Effector memory CD4-positive, alpha-beta T cell (primary cell): ENCODE results near the gene TBC1D8.
"Not testable (repeated sequence)": the region's sequence is repeated elsewhere in the genome, so short reads cannot be mapped to it uniquely, and the experiment has no call there.

Experiments used
- DNase-seq, 3 donors: peaks; one replicate each; pipeline ENCODE4 v3.0.0-alpha.2; 2020
- H3K27ac ChIP-seq: 2 replicates; pipeline ENCODE4 v1.7.0; 2013; ENCODE audit warnings: mild to moderate bottlenecking, low read length, moderate library complexity; ENCODE audit not compliant: insufficient read depth, poor library complexity, severe bottlenecking
- H3K27me3 ChIP-seq: replicated peaks from 2 replicates; pipeline ENCODE4 v1.7.0; 2013; ENCODE audit warnings: mild to moderate bottlenecking, low read length; ENCODE audit not compliant: insufficient read depth, control insufficient read depth, poor library complexity, severe bottlenecking
- H3K36me3 ChIP-seq: 2 replicates; pipeline ENCODE4 v1.7.0; 2013; ENCODE audit warnings: mild to moderate bottlenecking, low read length, moderate library complexity; ENCODE audit not compliant: control insufficient read depth, insufficient read depth
- H3K4me1 ChIP-seq: 2 replicates; pipeline ENCODE4 v1.7.0; 2013; ENCODE audit warnings: low read length, mild to moderate bottlenecking; ENCODE audit not compliant: control insufficient read depth, insufficient read depth, poor library complexity, severe bottlenecking
- H3K4me3 ChIP-seq: 2 replicates; pipeline ENCODE4 v1.7.0; 2013; ENCODE audit warnings: low read length, low read depth, mild to moderate bottlenecking; ENCODE audit not compliant: insufficient read depth, poor library complexity, severe bottlenecking
- H3K9me3 ChIP-seq: 2 replicates; pipeline ENCODE4 v1.7.0; 2013; ENCODE audit warnings: mild to moderate bottlenecking, low read length, moderate library complexity; ENCODE audit not compliant: control insufficient read depth

The TBC1D8 gene

DNA sequence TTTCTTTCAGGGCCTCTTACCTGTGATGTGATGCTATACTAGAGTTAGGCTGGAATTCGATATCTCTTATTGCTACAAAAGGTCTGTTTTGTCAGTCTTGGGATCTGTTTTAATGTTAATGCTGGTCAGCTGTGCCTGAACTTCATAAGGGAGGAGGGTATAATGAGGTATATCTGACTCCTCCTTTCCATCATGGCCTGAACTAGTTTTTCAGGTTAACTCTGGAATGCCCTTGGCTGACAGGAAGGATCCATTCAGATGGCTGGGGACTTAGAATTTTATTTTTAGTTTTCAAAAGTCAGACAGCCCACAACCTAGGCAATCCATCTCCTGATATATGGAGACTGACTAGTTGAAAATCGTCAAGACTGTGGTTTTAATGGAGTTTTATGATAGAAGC lies 35.9 kb upstream of the TBC1D8 start:
- no peak overlapping the region for H3K4me3 ChIP-seq
- H3K9me3 ChIP-seq: no peaks in the 10 kb centered on the region
- no peaks in the 10 kb centered on the region for H3K36me3 ChIP-seq
- DNase-seq: no peak
- H3K27ac ChIP-seq: no peak overlapping the region
- no peaks in the 10 kb centered on the region for H3K4me1 ChIP-seq
- no peaks in the 10 kb centered on the region for H3K27me3 ChIP-seq

DNA sequence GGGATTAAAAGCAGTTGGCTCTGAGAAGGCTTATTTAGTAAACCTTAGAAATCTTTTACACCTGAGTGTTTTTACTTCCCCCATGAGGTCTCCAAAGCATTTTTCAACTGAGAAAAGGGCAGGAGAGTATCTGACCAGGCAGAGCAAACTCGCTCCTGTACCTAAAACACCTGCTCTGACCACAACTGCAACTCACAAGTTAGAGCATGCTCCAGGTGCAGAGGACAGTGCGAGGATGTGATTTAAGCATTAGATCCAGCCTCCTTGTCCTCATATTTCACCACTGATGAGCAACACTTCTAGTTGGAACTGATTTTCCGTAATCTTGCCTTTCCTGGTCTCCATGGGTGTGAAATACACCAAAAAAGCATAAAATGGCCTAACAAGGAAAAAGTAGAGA lies 34.5 kb upstream of the TBC1D8 start:
- DNase-seq: no peak
- Histone ChIP-seq H3K9me3 (no peaks in the 10 kb centered on the region), H3K27me3 (no peaks in the 10 kb centered on the region), H3K27ac (no peak overlapping the region), H3K4me3 (no peak overlapping the region), H3K4me1 (no peaks in the 10 kb centered on the region), H3K36me3 (no peaks in the 10 kb centered on the region)

DNA sequence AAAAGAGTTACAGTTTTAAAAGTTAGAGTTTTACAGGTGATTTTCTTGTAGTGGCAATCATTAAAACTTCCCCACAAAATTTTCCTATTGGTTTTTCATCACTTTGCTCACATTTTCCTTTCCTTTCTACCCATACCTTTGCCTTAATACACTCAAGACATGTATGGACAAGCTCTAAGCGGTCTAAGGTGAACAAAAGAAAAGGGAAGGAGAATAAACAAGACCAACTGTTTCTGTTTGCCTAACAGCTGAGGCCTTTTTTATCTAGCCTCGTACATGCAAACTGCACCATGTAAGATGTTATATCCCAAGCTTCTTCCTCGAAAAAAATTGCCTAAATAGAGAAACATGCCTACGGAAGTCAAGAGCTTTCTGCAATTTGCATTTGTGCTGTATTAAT lies 33.9 kb upstream of the TBC1D8 start:
- Histone ChIP-seq H3K9me3 (no peaks in the 10 kb centered on the region), H3K27me3 (no peaks in the 10 kb centered on the region), H3K27ac (no peak overlapping the region), H3K4me1 (no peaks in the 10 kb centered on the region), H3K36me3 (no peaks in the 10 kb centered on the region), H3K4me3 (no peak overlapping the region)
- DNase-seq: no peak

DNA sequence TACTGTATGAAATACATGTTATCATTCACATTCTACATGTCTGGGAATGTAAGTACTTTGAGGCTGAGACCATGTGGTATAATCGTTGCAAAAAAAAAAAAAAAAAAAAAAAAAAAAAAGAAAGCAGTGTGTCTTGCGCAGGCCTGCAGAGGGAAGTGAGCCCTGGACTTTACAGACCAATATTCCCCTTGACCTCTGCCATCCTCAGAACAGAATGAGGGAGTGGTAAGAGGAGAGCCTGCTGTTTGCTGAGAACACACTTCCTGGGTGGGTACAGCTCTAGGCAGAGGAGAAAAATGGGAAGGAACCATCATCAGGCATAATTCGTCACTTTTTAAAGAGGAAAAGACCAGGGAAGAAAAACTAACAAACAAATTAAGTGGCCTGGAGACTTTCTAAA lies 28.8 kb upstream of the TBC1D8 start:
- H3K9me3 ChIP-seq: no peaks in the 10 kb centered on the region
- no peak overlapping the region for H3K27ac ChIP-seq
- no peaks in the 10 kb centered on the region for H3K4me1 ChIP-seq
- no peak for DNase-seq
- no peak overlapping the region for H3K4me3 ChIP-seq
- no peaks in the 10 kb centered on the region for H3K27me3 ChIP-seq
- H3K36me3 ChIP-seq: no peaks in the 10 kb centered on the region

DNA sequence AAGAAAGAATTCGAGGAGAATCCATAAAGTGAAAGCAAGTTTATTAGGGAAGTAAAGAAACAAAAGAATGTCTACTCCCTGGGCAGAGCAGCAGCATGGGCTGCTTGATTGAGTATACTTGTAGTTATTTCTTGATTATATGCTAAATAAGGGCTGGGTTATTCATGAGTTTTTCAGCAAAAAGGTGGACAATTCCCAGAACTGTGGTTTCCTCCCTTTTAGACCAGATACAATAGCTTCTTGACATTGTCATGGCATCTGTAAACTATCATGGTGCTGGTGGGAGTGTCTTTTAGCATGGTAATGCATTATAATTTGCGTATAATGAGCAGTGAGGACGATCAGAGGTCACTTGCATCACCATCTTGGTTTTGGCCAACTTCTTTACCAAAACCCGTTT lies 25.6 kb upstream of the TBC1D8 start:
- H3K9me3 ChIP-seq: no peaks in the 10 kb centered on the region
- no peak overlapping the region for H3K4me3 ChIP-seq
- H3K4me1 ChIP-seq: no peaks in the 10 kb centered on the region
- no peaks in the 10 kb centered on the region for H3K27me3 ChIP-seq
- DNase-seq: no peak
- H3K27ac ChIP-seq: no peak overlapping the region
- H3K36me3 ChIP-seq: no peaks in the 10 kb centered on the region

DNA sequence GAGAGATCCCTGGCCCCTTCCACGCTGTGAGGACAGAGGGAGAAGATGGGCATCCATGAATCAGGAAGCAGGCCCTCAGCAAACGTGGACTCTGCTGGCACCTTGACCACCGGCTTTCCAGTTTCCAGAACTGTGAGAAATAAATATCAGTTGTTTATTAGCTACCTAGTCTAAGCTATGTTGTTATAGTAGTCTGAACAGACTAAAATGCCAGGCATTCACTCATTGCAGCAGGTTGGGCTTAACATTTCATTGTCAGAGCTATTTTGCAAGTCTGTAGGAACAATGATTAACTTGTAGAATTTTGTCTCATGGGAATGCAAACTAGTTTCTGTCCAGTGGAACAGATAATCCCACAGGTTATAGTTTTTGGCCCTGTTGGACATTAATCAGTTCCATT lies 24.8 kb upstream of the TBC1D8 start:
- no peaks in the 10 kb centered on the region for H3K4me1 ChIP-seq
- no peaks in the 10 kb centered on the region for H3K27me3 ChIP-seq
- no peak for DNase-seq
- H3K9me3 ChIP-seq: no peaks in the 10 kb centered on the region
- no peaks in the 10 kb centered on the region for H3K36me3 ChIP-seq
- H3K27ac ChIP-seq: no peak overlapping the region
- H3K4me3 ChIP-seq: no peak overlapping the region

DNA sequence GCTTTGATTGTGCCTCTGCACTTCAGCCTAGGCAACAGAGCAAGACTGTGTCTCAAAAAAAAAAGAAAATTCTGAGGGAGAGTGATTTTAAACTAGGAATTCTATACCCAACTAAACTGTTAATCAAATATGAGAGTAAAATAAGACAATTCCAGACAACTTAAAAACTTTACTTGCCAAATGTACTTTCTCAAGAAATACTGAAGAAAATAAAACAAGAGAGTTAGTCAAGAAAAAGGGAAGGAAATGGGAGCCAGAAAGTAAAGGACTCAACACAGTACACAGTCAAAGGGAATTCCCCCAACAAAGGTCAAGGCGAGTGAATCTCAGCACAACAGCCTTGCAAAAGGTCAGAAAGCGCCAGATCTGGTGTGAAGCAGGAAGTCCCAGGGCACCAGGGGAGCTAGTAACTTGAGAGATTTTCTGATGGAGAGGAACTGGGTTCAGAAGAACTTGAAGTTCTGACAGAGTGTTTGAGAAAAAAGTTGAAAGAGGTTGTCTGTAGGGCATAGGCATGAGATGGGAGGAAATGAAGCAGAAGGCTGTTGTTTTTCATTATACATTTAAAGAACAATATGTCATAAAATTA lies 22.6 kb upstream of the TBC1D8 start:
- no peak for DNase-seq
- Histone ChIP-seq H3K27ac (no peak overlapping the region), H3K36me3 (no peaks in the 10 kb centered on the region), H3K9me3 (no peaks in the 10 kb centered on the region), H3K4me1 (no peaks in the 10 kb centered on the region), H3K27me3 (no peaks in the 10 kb centered on the region), H3K4me3 (no peak overlapping the region)

DNA sequence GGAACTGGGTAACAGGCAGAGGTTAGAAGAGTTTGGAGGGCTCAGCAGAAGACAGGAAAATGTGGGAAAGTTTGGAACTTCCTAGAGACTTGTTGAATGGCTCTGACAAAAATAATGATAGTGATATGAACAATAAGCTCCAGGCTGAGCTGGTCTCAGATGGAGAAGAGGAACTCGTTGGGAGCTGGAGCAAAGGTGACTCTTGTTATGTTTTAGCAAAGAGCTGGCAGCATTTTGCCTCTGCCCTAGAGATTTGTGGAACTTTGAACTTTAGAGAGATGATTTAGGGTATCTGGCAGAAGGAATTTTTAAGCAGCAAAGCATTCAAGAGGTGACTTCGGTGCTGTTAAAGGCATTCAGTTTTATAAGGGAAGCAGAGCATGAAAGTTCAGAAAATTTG lies 18.6 kb upstream of the TBC1D8 start:
- H3K27me3 ChIP-seq, H3K4me1 ChIP-seq, H3K9me3 ChIP-seq, H3K4me3 ChIP-seq, H3K36me3 ChIP-seq, DNase-seq, H3K27ac ChIP-seq: not testable (repeated sequence)

DNA sequence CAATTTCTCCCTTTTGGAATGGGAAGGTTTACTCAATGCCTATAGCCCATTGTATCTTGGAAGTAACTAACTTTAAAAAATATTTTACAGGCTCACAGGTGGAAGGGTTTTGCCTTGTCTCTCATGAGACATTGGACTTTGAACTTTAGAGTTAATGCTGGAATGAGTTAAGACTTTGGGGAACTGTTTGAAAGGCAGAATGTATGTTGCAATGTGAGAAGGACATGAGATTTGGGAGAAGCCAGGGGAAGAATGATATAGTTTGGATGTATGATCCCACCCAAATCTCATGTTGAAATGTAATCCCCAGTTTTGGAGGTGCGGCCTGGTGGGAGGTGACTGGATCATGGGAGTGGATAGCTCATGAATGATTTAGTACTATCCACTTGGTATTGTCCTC lies 17.5 kb upstream of the TBC1D8 start:
- Histone ChIP-seq H3K9me3 (no peaks in the 10 kb centered on the region), H3K27ac (no peak overlapping the region), H3K4me1 (no peaks in the 10 kb centered on the region), H3K27me3 (no peaks in the 10 kb centered on the region), H3K4me3 (no peak overlapping the region), H3K36me3 (no peaks in the 10 kb centered on the region)
- DNase-seq: no peak

DNA sequence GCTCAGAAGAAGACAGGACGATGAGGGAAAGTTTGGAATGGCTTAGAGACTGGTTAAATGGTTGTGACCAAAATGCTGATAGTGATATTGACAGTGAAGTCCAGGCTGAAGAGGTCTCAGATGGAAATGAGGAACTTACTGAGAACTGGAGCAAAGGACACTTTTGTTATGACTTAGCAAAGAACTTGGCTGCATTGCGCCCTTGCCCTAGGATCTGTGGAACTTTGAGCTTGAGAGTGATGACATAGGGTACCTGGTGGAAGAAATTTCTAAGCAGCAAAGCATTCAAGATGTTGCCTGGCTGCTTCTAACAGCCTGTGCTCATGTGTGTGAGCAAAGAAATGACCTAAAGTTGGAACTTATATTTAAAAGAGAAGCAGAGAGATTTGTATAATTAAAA lies 16.4 kb upstream of the TBC1D8 start:
- H3K27ac ChIP-seq, H3K4me1 ChIP-seq, H3K36me3 ChIP-seq, H3K27me3 ChIP-seq, H3K9me3 ChIP-seq, H3K4me3 ChIP-seq, DNase-seq: not testable (repeated sequence)

DNA sequence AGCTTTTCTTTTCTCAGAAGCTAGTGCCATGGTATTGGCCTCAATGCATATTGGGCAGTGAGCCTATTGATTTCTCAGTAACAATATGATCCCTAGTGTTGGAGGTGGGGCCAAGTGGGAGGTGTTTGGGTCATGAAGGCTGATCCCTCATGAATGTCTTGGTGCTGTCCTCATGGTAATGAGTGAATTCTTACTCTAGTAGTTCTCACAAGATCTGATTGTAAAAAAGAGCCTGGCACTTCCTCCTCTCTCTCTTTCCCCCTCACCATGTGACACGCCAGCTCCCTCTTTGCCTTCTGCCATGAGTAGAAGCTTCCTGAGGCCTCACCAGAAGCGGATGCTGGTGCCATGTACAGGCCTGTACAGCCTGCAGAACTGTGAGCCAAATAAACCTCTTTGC lies 12.8 kb upstream of the TBC1D8 start:
- H3K36me3 ChIP-seq: no peaks in the 10 kb centered on the region
- H3K4me3 ChIP-seq: no peak overlapping the region
- H3K9me3 ChIP-seq: no peaks in the 10 kb centered on the region
- H3K27me3 ChIP-seq: no peaks in the 10 kb centered on the region
- DNase-seq: no peak
- H3K4me1 ChIP-seq: no peaks in the 10 kb centered on the region
- no peak overlapping the region for H3K27ac ChIP-seq
